K562 (cell line): ENCODE results near the gene EFHD2. TPM values are rescaled to one million over a fixed set of nuclear protein-coding genes. Genes with fewer than 3 reads are reported as not detected.

Experiments used
- ATAC-seq: fragments of 200-7000 bp; cut with Tn5 transposase; 3 replicates; pipeline ENCODE4 v1.9.1; 2020; ENCODE audit warnings: moderate library complexity
- BruUV-seq: library from RNA; stranded (reverse); fragments of 400-500 nt; replicated peaks from 2 replicates; lab custom pipeline; 2021; lab: Mats Ljungman, UMichigan
- CTCF ChIA-PET: fragments of 300-600 bp; formaldehyde crosslinking; extraction: SDS; loops from one replicate; lab custom pipeline; 2021; ENCODE audit warnings: low intra/inter-chr PET ratio; lab: Yijun Ruan, JAX
- POLR2A ChIA-PET: fragments of 300-600, 350-650 bp; sonication (Branson Sonifier 250); formaldehyde crosslinking; extraction: SDS; loops from one replicate; lab custom pipeline; 2021; ENCODE audit warnings: antibody characterized with exemption, inconsistent platforms; lab: Yijun Ruan, JAX
- DNase-seq, 4 experiments: peaks; one replicate each; pipeline versions ENCODE4 v3.0.0 to v3.0.0-alpha.2; 2011 to 2018; ENCODE audit warnings: low spot score in 3 of 4, mixed read lengths in 3 of 4; ENCODE audit errors: extremely low read depth in 1 of 4
- FAIRE-seq: peaks from 2 replicates; lab custom pipeline; 2011; peaks lifted over from hg19 to GRCh38; lab: Jason Lieb, UNC
- H2AFZ ChIP-seq: 2 replicates; pipeline ENCODE4 v1.6.0; 2011; ENCODE audit warnings: low read depth, low read length, control low read depth, inconsistent platforms
- H3K27ac ChIP-seq: fragments of 200-600 bp; 3 replicates; pipeline ENCODE4 v1.8.0; 2011; ENCODE audit warnings: low read depth, mild to moderate bottlenecking, control low read depth, inconsistent platforms, low read length, moderate library complexity, mixed read lengths; ENCODE audit errors: extremely low read depth
- H3K27me3 ChIP-seq, 2 experiments: fragments of 300-600 bp in 1 of 2; 2 replicates in 1 of 2; 3 replicates in 1 of 2; pipeline versions ENCODE4 v1.6.0 to v1.8.0; 2011; ENCODE audit warnings: inconsistent platforms in 2 of 2, low read length in 2 of 2, mild to moderate bottlenecking in 1 of 2, mixed read lengths in 1 of 2, moderate library complexity in 1 of 2; ENCODE audit not compliant: control insufficient read depth in 2 of 2, insufficient read depth in 2 of 2
- H3K36me3 ChIP-seq: fragments of 300-600 bp; 3 replicates; pipeline ENCODE4 v1.8.0; 2011; ENCODE audit warnings: mild to moderate bottlenecking, low read length, inconsistent platforms; ENCODE audit not compliant: control insufficient read depth, insufficient read depth
- H3K4me1 ChIP-seq, 2 experiments: fragments of 200-600 bp in 1 of 2; replicated peaks in 1 of 2; 2 replicates in 1 of 2; 3 replicates in 1 of 2; pipeline versions ENCODE4 v1.5.1 to v1.8.0; 2011; ENCODE audit warnings: inconsistent platforms in 2 of 2, low read length in 2 of 2, mild to moderate bottlenecking in 1 of 2, mixed read lengths in 1 of 2, moderate library complexity in 1 of 2; ENCODE audit not compliant: control insufficient read depth in 2 of 2, insufficient read depth in 2 of 2
- H3K4me2 ChIP-seq: 2 replicates; pipeline ENCODE4 v1.6.1; 2011; ENCODE audit warnings: low read length, control low read depth, inconsistent platforms, mixed read lengths; ENCODE audit not compliant: insufficient read depth
- H3K4me3 ChIP-seq: fragments of 200-600 bp; sonication (generic), shearing (Covaris generic); 2 replicates; pipeline ENCODE4 v1.5.1; 2016; ENCODE audit warnings: control low read depth, inconsistent platforms
- H3K79me2 ChIP-seq: fragments of 200-600 bp; 3 replicates; pipeline ENCODE4 v1.8.0; 2011; ENCODE audit warnings: low read length, inconsistent platforms; ENCODE audit not compliant: control insufficient read depth, insufficient read depth
- H3K9ac ChIP-seq, 2 experiments: 2 replicates each; pipeline versions ENCODE4 v1.6.0 to v1.6.1; 2011; ENCODE audit warnings: low read depth in 2 of 2, low read length in 2 of 2, control low read depth in 1 of 2, inconsistent platforms in 1 of 2, mild to moderate bottlenecking in 1 of 2, mixed read lengths in 1 of 2; ENCODE audit not compliant: insufficient read depth in 1 of 2
- H3K9me1 ChIP-seq: one replicate; pipeline ENCODE4 v1.6.0; 2011; ENCODE audit warnings: inconsistent platforms, mild to moderate bottlenecking, low read length, moderate library complexity; ENCODE audit not compliant: control insufficient read depth, insufficient read depth
- H3K9me3 ChIP-seq: replicated peaks from 2 replicates; pipeline ENCODE4 v1.5.1; 2011; ENCODE audit warnings: low read depth, low read length, inconsistent platforms; ENCODE audit not compliant: control insufficient read depth, insufficient read depth
- H4K20me1 ChIP-seq: replicated peaks from 2 replicates; pipeline ENCODE4 v1.6.1; 2011; ENCODE audit warnings: low read length, inconsistent platforms, mixed read lengths; ENCODE audit not compliant: control insufficient read depth, insufficient read depth
- CBFA2T3 ChIP-seq: fragments of 450-650 bp; IDR thresholded peaks from 2 replicates; pipeline ENCODE4 v1.6.1; 2017
- CTCF ChIP-seq, 3 experiments: IDR thresholded peaks in 2 of 3; conservative IDR thresholded peaks in 1 of 3; 2 replicates each; pipeline ENCODE4 v1.5.1; 2011 to 2012; ENCODE audit warnings: low read length in 3 of 3, mild to moderate bottlenecking in 3 of 3, control low read depth in 2 of 3, improper control_type of control experiment in 1 of 3, inconsistent platforms in 1 of 3, low read depth in 1 of 3, mixed read lengths in 1 of 3, moderate library complexity in 1 of 3; ENCODE audit not compliant: insufficient read depth in 2 of 3
- EGR1 ChIP-seq: fragments of 450-650 bp; conservative IDR thresholded peaks from 2 replicates; pipeline ENCODE4 v1.6.1; 2017; ENCODE audit warnings: mild to moderate bottlenecking
- ELF2 ChIP-seq: fragments of 250-450 bp; sonication (Bioruptor Pico); IDR thresholded peaks from 2 replicates; pipeline ENCODE4 v1.5.0; 2021; ENCODE audit warnings: mild to moderate bottlenecking
- POLR2B ChIP-seq: fragments of 450-650 bp; IDR thresholded peaks from 2 replicates; pipeline ENCODE4 v1.6.1; 2018; ENCODE audit warnings: low read depth; ENCODE audit not compliant: partially characterized antibody
- WGBS: fragments of 100-300 bp; shearing (Covaris generic); methylation state at CpG from one replicate; pipeline ENCODE4 v1.1.6; 2016; ENCODE audit warnings: low coverage, mixed read lengths; ENCODE audit not compliant: insufficient coverage; ENCODE audit errors: missing lambda C conversion rate; 5-methylcytosine and 5-hydroxymethylcytosine counted together
- in situ Hi-C: fragments of 300-500 bp; cut with MboI; formaldehyde crosslinking; loops from 4 replicates; pipeline ENCODE4 v1.15.0; 2018; ENCODE audit warnings: inconsistent platforms, mixed read lengths
- intact Hi-C: fragments of 100-400 bp; cut with micrococcal nuclease; formaldehyde crosslinking; loops from 2 replicates; pipeline ENCODE4 v1.14.2; 2022
- polyA plus RNA-seq, 8 experiments: library from polyadenylated mRNA; depleted of rRNA in 4 of 8; stranded (reverse) in 5 of 8; unstranded in 3 of 8; fragments of >200 nt; fragmentation: Nextera tagmentation in 2 of 8; fragmentation: Illumina TruSeq in 1 of 8; extraction: Ambion mirVana in 2 of 8; extraction: Trizol in 1 of 8; gene quantifications; 2 replicates each; pipeline versions ENCODE4 v1.2.1 to v1.2.3, GENCODE V29; 2011 to 2014; ENCODE audit warnings: inconsistent platforms in 1 of 8, missing spikeins in 1 of 8
- total RNA-seq, 7 experiments: library from RNA; depleted of rRNA in 6 of 7; stranded (reverse); fragments of >200 nt in 6 of 7; fragmentation: Illumina TruSeq in 2 of 7; extraction: Trizol in 2 of 7; gene quantifications; 2 replicates each; pipeline versions ENCODE4 v1.2.1 to v1.2.3, GENCODE V29; 2011 to 2021; ENCODE audit warnings: low replicate concordance in 1 of 7
- TF ChIP-seq, protein P1 (sequence below), 2 experiments: IDR thresholded peaks; 2 replicates each; pipeline ENCODE4 v1.6.1; 2011; ENCODE audit warnings: borderline replicate concordance in 1 of 2, control low read depth in 1 of 2, low read depth in 1 of 2, low read length in 1 of 2, mild to moderate bottlenecking in 1 of 2, mixed read lengths in 1 of 2, moderate library complexity in 1 of 2; ENCODE audit not compliant: insufficient read depth in 1 of 2, insufficient read length in 1 of 2, poor library complexity in 1 of 2, severe bottlenecking in 1 of 2; ENCODE audit errors: extremely low read depth in 1 of 2

The EFHD2 gene
- total and polyA plus RNA-seq, 9 of the 15 experiments (the other 6 are each of a cell fraction or from before 2014, with no cell fraction given) = 1.7 to 73.5 (median 25.2) TPM

- Histone ChIP-seq H3K36me3 (no peaks in the 10 kb centered on the region), H3K4me3 (no peak overlapping the region), H3K9me3 (no peaks in the 10 kb centered on the region), H3K4me1 (peaks cover 7 to 16% of the 10 kb centered on the region in 2 experiments; a peak in 4 of 5 replicates), H3K27ac (no peak overlapping the region), H3K4me2 (no peak overlapping the region), H3K79me2 (no peaks in the 10 kb centered on the region), H3K9me1 (no peaks in the 10 kb centered on the region), H3K9ac (0 out of 4 replicates have a peak overlapping the region, but pooled peaks of 1 of the 2 experiments have one; percentile 28), H2AFZ (no peak overlapping the region), H3K27me3 (no peaks in the 10 kb centered on the region), H4K20me1 (no peaks in the 10 kb centered on the region)
- no peak for DNase-seq
- in situ Hi-C loops = no loop called here
- TF ChIP-seq EGR1 = peak; percentile 70
- TF ChIP-seq POLR2B = no peak
- TF ChIP-seq, protein P1, sequence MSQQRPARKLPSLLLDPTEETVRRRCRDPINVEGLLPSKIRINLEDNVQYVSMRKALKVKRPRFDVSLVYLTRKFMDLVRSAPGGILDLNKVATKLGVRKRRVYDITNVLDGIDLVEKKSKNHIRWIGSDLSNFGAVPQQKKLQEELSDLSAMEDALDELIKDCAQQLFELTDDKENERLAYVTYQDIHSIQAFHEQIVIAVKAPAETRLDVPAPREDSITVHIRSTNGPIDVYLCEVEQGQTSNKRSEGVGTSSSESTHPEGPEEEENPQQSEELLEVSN (IDR thresholded peaks at IDR 0.05; ENCODE audit: borderline replicate concordance in 1 of 2, extremely low read depth in 1 of 2, insufficient read depth in 1 of 2, insufficient read length in 1 of 2, low read depth in 1 of 2, low read length in 1 of 2, poor library complexity in 1 of 2, severe bottlenecking in 1 of 2) = peak; percentile 24 to 79
- 0 out of 6 replicates have a peak, but pooled peaks of 1 of the 3 experiments have one; percentile 6 for TF ChIP-seq CTCF (IDR thresholded peaks at IDR 0.05 in 2 of 3, conservative IDR thresholded peaks at IDR 0.05 in 1 of 3; ENCODE audit: insufficient read depth in 2 of 3, low read depth in 1 of 3, low read length in 3 of 3)
- no peak for TF ChIP-seq ELF2 (CRISPR knock-in tag)
- TF ChIP-seq CBFA2T3 = peak; percentile 51
- intact Hi-C loops = no loop called here
- BruUV-seq = no TSS peak
- POLR2A ChIA-PET = no interaction called here
- ATAC-seq = no peak; the same call in 2 of the 3 replicates
- no peak for FAIRE-seq
- 23% methylated on average over 13 of the region's 13 CpGs for WGBS
- CTCF ChIA-PET = no interaction called here
Measured at GRCh38 chr1:15440357-15440756, 30.7 kb downstream of the EFHD2 start.
